GM18508 (cell line): ENCODE data around the gene CYB5R3.

ENCODE experiments used
- ATAC-seq: cut with Tn5 transposase; IDR thresholded peaks from one replicate; pipeline ENCODE4 v1.9.1; 2021; ENCODE audit warnings: moderate number of reproducible peaks; ENCODE audit not compliant: insufficient read depth, unreplicated experiment

CYB5R3 gene

DNA sequence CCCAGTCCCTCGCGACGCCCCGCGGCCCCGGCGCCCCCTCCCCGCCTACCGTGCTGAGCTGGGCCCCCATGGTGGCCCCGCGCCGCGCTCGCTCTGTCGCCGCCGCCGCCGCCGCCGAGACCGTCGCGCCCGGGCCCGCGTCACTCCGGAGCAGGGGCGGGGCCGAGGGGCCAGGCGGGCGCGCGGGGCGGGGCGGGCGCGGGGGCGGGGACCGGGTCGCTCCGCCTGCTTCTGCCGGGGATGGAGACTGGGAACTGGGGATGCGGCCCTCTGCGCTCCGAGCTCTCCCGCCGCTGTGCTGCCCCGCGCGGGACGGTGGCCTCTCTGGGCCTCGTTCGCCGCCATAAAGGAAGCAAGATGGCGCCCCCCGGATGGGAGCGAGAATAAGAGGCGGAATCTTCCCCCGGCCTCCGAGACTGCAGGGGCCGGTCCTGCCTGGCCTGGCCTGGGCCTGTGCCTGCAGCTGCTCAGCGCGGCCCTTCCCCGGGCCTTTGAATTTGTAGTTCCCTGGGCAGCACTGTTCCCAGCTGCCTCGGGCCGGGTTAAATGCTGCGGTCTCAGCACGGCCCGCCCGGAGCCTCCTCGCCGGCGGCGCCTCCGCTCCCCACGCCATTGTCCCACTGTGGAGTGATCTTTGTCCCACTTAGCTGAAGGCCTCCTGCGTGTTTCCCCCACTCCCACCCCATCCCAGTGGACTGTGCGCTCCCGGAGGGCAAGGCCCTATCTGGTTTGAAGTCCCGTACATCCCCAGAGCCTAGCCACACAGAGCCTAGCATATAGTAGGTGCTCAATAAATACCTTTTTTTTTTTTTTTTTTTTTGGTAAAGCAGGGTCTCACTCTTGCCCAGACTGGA is at the start of gene CYB5R3:
CYB5R3 (minus strand) TSS at position 147 of the 854 bp plus-strand sequence; CDS start at position 70, 77 bp downstream.
- no peak for ATAC-seq

DNA sequence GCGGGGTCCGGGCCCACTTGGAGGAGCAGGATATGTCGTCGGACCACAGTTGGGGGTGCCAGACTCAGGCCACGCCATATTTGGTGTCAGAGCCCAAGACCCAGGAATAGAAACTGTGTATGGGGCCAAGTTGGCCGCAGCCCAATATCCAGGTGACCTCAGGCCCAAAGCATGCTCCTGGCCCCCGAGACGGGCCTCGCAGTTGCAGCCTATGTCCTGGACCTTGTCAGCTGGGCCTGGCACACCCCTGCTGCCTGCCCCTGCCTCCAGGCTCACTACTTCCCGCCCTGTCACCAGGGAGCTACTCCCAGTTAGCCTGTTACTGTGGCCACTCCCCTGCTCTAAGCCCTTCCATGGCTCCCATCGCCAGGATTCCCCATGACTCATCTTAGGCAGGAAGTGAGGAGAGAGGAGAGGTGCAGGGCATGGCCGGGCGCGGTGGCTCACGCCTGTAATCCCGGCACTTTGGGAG is 48.4 kb upstream of the CYB5R3 start:
- ATAC-seq, result no peak

DNA sequence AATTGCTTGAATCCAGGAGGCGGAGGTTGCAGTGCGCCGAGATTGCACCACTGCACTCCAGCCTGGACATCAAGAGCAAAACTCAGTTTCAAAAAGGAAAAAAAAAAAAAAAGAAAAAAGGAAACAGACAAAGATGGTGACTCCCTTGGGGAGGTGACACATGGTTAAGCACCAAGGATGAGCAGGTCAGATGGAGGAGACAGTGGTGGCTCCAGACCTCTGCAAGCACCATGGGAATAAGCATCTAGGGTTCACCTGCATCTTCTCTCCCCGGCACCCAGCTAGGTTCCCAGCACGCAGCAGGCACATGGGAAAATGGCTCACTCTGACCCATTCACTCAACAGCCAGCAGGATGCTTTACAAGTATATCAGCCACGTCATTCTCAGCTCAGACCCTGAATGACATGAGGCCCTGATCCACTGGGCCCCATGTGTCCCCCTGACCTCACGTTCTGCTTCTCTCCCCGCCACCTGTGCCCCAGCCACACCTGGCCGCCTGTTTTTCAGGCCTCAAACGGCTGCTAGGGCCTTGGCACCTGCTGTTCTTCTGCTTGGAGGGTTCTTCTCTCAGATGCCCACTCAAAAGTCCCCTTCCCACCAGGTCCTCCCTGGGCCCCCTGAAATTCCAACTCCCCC is 47.3 kb upstream of the CYB5R3 start:
- no peak for ATAC-seq

DNA sequence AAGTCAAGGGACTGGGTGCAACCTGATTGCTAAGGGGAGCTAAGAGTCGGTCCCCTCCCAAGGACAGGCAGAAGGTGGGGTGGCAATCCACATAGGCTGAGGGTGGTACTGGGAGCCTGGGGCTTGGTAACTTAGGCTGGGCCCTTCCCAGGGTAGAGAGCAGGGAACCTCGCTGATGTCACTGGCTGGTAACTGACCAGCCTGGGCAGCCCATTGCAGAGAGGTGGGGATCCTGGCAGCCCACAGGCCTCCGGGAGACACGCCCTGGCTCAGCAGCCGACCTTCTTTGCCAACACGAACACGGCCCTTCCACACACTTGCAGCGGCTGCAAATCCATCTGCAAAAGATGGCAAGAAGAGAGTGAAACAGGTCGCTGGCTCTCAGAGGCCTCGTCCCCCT is 46.1 kb upstream of the CYB5R3 start:
- no peak for ATAC-seq

DNA sequence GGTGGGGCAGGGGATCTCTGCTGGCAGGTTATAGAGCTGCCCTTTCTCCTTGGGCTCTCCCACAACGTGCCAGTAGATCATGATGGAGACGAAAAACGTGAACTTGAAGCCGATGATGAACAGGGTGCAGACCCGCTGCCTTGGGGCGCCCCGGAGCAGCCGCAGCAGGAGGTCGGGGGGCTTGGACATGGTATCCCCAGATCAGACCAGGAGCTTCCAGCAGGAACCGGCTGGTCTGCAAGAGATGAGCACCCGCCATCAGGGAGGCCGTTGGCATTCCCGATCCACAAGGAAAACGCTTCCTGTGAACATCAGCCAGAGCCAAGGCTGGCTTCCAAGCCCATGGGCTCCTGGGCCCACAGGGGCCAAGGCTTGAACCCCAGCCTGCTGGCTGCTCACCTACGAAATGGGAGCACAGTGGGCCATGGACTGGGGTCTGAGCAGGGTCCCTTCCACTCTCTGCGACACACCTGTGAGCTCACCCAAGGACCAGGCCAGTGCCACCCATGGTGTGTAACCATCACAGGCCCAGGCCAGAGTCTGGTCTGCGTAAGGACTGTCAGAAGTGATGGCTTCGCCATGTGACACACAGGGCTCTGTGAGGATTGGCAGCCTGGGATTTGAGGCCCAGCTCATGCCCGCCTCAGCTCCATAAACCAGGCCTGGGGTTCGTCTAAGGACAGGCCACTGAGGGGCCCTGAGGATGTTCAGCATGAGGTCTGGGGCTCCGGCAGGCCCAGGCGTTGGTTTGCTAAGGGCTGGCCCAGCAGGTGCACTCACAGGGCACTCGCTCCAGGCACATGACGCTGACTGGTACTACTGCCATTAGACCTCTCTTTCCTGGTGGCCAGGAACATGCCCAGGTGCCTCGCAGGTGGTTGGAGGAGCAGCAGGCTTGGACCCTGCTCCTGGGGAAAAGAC is 44.8 kb upstream of the CYB5R3 start:
- no peak for ATAC-seq

DNA sequence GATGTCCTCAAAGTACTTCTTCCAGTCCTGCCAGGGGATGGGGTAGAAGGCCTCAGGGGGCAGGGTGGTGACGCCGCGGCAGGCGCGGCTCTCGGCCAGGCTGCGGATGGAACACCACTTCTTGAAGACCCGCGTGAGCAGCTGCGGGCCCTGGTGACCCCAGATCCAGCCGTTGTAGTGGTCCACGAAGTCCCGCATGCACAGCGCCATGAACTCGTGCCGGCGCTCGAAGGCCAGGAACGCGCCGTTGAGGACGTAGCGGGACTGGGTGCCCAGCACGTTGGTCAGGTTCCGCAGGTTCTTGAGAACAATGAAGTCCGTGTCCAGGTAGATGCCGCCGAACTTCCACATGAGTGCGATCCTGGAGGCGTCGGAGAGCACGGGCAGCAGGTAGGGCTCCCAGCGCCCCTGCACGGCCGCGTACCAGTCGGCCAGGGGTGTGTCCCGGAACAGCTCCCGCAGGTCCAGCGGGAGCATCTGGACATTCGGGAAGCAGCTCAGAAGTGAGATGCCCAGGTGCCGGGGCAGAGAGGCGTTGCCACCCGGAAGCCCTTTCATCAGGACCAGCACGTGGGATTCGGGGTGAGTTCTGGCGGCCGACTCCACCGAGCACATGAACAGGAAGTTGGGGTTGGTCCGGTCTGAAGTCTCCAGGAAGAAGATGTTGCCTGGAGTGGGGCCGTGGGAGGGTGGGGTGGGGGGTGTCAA is 44.0 kb upstream of the CYB5R3 start:
- ATAC-seq, result no peak

DNA sequence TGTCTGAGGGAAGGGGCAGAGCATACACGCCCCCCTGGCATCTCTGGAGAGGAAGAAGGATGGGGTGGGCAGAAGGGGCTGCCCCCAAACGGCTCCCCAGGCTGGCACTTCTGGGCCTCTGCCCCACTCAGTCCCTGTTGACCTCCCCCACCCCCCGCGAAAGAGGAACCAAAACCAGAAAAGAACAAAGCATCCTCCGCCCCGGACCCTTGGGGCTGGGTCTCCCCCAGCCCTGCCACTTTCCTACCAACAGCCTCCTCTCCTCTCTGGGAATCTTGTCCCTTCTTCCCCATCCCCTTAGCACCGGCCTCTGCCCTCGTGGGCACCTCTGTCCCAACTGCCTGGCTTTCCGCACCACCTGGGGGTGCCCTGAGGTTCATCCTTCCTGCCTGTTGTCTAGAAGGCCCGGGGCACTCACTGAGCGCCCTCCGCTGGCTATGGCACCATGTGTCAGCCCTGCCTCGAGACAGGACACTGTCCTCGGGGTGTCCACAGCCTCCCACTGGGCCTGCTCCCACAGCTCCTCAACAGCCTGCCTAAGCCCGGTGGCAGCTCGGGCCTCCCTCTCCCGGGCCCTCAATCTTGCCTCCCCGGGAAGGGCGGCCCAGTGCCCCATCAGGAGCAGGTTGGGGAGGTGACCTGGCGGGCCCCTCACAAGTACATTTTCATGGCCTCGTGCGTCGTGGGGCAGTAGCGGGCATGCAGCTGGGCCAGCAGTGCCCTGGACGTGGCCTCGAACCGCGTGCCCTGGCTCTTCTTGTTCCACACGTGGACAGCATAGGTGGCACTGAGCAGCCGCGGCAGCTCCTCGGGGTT is 43.3 kb upstream of the CYB5R3 start:
- ATAC-seq, result no peak

DNA sequence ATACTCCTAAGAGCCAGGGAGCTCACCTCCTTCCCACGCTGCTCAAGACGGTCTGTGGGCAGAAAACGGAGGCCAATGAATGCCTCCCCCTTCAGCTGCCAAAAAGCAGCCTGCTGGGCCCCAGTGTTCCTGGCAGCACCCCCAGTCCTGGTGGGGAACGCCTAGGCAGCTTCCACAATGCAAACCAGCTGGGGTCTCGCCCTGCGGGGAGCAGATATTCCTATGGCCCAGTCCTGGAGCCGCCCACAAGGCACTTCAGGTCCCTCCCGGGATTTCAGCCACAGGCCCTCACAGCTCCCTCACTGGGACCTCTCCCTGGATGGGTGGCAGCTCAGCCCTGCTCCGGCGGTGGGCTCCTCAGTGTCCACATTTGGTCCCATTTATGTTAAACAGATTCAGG is 42.2 kb upstream of the CYB5R3 start:
- ATAC-seq, result no peak

DNA sequence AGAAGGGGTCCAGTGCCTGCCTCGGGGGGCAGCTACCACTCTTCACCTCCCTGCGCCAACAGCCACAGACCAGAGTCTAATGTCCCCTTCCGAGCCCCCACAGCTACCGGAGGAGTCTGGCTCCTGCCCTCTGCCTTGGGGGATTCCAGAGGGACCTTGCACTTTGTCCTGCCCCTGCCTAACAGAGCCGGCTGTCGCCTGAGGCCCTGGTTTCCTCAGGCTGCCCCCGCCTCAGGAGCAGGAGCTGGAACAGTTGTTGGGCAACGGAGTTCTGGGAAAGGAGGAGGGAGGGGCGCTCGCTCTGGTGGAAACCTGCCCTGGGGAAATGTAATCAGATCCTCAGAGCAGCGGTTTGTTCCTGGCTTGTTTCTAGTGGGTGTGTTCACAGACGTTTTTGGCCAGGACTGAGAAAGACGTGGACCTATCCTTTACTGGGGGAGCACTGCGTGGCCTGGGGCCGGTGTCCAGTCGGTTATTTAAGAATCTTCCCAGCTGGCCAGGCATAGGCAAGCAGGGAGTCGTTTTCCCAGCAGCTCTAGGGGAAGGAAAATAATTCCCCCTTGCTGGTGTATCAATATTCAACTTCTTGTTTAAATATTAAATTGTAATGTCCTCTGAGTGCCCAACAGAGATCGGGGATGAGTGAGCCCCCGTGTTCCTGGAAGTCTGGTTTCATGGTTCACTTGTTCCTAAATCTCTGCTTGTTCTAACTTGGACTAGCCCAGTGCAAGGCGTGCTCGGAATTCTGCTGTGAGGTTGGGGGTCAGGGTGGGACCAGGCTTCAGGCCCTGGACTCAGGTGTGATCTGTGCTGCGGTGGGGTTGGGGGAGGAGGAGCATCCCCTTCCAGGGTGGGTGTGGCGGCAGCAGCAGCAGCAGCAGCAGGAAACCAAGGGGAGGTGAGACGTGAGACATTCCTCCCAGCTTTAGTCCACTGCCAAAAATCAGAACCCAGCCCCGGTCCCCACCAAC is 39.3 kb upstream of the CYB5R3 start:
- no peak for ATAC-seq

DNA sequence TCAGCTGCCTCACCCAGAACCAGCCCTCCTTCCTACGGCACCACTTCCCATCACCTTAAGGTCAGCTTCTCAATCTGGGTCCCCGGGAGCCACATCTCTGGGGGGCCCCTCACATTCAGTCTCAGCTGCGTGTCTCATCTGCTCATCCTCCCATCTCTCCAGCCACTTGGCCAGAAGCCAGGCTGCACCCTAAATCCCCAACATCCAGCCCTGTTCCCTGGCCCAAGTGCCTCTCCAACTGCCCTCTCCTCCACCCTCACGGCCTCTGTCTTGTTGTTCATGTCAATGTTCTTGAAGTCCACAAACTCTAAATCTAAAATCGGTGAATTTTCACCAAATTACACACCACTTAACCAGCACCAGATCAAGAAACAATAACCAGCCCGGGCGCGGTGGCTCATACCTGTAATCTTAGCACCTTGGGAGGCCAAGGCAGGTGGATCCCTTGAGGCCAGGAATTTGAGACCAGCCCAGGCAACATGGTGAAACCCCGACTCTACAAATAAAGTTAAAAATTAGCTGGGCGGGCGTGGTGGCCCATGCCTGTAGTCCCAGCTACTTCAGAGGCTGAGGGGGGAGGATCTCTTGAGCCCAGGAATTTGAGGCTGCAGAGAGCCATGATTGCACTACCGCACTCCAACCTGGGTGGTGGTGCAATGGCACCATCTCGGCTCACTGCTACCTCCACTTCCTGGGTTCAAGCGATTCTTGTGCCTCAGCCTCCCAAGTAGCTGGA is 37.7 kb upstream of the CYB5R3 start:
- no peak for ATAC-seq

DNA sequence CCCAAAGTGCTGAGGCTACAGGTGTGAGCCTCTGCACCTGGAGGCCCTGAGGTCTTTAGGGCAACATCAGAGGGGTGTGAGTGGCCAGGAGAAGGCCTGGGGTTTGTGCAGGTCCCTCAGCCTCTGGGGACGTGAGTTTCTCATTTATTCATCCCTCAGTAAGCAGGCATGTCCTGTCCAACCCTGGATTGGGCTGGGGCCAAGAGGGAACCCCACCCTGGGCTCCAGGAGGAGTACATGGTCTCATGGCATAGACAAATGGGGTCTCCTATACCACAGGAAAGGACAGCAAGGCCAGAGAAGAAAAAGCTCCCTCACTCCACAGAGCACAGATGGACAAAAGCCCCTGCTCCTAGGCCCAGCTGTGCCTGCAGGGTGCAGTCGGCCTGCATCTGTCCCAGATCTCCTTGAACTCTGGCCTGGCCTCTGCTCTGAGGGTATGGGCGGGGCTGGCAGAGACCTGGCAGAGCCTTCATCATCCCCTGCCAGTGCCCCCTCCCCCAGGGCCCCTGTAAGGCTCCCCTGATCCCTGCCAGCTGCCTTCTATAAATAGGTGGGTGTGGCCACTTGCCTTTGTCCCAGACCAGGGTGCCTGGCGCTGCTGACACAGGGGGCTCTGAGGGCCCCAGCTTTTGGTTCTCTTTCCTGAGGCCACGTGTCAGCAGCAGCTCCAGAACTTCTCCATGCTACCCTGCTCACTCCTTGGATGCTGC is 36.9 kb upstream of the CYB5R3 start:
- ATAC-seq, result no peak

DNA sequence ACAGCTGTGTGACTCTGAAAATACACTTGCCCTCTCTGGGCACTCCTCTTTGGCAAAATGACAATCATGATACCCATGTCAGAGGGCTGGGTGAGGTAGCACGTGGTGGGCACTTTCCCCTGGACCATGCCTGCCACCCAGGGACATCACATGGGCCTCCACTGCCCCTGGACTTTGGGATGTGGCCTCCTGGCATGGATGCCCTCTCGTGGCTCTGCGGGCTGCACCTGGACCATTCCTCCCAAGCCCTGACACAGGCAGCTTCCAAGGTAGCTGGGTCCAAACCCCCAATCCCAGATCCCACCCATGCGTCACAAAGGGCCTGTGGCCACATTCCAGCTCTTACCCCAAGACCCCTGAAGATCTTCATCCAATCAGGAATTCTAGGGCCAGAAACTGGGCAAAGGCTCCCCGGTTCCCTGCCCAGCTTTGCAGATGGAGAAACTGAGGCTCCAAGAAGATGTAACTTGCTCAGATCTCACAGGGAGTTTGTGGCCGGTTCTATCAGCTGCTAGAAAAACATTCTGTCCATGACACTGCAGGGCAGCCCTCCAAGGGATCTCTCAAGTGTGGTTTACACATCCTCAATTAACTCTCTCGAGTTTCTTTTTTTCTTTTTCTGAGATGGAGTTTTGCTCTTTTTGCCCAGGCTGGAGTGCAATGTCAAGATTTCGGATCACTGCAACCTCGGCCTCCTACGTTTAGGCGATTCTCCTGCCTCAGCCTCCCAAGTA is 35.4 kb upstream of the CYB5R3 start:
- no peak for ATAC-seq

DNA sequence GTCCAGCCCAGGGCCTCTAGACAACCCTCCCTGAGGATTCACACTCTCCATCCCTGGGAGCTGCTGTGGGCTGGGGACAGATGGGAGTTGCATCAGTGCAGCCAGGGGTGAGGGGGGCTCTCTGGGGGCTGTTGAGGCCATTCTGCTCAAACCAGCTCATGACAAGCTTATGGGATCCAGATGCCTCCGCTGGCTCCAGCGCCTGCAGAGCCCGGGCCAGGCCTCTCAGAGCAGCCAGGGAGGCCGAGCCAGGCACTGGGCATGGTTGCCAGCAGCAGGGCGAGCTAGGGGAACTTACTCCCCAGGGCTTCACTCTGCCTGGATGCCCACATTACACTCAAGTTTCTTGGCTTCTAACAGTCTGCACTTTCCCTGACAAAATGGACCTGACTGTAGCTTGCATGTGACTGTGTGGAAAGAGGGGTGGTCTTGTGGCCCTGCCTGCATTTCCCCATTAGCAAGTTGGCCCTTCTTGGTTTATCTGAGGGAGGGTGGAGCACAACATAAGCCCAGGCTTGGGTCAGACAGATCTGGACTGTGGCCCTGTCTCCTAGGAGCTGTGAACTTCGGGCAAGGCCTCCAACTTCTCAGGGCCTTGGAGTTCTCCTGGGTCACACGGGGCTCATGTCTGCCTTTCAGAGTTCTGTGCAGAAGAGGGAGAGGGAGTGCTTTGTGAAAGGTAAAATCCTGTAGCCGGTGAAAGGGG is 34.5 kb upstream of the CYB5R3 start:
- no peak for ATAC-seq

DNA sequence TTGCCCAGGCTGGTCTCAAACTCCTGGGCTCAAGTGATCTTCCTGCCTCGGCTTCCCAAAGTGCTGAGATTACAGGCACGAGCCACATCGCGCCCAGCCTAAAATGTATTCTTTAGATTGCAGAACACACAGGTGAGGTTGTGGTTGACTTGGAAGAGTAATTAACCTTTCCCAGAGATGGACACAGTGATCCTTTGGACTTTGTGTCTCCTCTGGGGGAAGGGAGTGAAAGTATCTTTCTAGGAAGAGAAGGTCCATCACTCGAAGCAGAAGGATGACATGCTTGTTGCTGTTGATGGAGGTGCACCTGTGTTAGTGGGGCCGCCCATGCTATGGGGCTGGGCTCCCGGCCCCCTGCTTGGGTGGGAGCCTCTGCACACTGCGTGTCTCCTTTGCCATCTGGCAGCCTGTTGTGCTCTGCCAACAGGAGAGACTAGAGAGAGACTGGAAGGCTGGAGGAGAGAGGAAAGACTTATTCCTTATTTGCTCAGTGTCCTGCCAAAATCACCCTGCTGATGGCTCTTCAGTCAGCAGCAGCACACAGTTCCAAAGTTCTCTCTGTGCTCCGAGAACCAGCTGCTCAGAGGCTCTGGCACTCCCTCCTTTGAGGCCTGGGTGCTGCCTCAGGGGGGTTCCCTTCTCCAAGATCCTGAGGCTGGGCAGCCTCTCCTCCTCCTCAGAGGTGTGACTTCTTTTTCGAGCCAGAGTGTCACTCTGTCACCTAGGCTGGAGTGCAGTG is 33.1 kb upstream of the CYB5R3 start:
- no peak for ATAC-seq

DNA sequence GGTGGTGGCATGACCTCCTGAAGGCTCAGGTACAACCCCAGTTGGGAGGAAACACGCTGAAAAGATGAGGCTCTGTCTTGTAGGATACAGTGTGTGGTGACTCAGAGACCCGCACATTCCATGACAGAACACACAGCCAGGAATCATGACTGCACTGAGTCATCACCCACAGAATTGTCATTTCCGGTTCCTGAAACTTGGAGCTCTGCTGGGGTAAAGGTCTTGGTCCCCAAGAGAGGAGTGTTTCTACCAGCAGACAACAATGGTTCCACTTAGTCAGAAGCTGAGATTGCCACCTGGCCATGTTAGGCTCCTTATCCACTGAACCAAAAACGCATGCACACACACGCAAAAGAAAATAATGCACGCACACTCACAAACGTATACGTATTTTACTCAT is 31.5 kb upstream of the CYB5R3 start:
- no peak for ATAC-seq
